Measurements from ENCODE around the gene AFTPH. TPM values are rescaled to one million over a fixed set of nuclear protein-coding genes. Genes with fewer than 3 reads are reported as not detected.

AFTPH gene
- total and polyA plus RNA-seq, 9 of the 15 experiments (the other 6 are each of a cell fraction or from before 2014, with no cell fraction given), result 8.0 to 26.2 (median 13.8) TPM

DNA sequence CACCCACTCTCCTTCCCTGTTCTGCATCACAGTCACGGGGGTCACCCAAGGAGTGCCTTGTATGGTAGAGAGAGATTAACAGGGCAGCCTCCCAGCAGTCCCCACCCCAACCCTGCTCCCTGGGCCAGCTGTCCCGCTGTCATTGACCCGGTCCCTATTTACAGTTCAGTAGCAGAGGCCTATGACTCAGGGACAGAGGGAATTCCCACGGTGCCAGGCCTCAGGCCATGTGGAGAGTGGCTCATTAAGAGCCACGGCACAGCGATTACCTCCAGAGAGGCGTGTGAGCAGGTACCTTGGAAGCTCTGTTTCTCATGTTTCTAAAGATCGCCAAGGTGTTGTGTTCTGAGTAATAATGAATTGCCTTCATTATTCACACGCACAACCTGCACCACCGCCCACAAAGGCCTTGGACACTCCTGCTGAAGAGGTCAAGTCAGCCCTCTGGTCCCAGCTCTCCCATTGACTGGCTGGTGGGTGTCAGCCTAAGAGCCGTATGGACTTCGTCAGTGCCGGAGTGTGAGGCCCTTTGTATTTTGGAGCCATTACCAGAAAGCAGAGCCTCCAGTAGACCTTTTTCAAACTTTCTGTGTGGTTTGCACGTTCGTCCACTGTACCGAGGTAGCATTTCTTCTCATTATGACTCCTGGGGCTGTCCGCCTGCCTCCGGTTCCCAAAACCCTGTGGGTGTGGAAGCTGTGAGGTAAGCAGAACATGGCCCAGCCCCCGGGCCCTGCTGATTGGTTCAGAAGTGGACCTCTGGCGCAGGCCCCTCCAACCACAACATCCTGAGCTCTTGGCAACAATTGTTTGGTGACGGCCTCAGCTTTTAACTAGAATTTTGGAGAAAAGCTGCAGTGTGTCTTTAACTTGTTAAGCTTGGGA lies 82.6 kb downstream of the AFTPH start (continued):
- TF ChIP-seq, protein P1, sequence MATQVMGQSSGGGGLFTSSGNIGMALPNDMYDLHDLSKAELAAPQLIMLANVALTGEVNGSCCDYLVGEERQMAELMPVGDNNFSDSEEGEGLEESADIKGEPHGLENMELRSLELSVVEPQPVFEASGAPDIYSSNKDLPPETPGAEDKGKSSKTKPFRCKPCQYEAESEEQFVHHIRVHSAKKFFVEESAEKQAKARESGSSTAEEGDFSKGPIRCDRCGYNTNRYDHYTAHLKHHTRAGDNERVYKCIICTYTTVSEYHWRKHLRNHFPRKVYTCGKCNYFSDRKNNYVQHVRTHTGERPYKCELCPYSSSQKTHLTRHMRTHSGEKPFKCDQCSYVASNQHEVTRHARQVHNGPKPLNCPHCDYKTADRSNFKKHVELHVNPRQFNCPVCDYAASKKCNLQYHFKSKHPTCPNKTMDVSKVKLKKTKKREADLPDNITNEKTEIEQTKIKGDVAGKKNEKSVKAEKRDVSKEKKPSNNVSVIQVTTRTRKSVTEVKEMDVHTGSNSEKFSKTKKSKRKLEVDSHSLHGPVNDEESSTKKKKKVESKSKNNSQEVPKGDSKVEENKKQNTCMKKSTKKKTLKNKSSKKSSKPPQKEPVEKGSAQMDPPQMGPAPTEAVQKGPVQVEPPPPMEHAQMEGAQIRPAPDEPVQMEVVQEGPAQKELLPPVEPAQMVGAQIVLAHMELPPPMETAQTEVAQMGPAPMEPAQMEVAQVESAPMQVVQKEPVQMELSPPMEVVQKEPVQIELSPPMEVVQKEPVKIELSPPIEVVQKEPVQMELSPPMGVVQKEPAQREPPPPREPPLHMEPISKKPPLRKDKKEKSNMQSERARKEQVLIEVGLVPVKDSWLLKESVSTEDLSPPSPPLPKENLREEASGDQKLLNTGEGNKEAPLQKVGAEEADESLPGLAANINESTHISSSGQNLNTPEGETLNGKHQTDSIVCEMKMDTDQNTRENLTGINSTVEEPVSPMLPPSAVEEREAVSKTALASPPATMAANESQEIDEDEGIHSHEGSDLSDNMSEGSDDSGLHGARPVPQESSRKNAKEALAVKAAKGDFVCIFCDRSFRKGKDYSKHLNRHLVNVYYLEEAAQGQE (IDR thresholded peaks at IDR 0.05; ENCODE audit: borderline replicate concordance), result peak; percentile 79
- TF ChIP-seq, protein P1 (CRISPR knock-in tag; IDR thresholded peaks at IDR 0.05; ENCODE audit: low read depth), result no peak
- TF ChIP-seq, protein P2, sequence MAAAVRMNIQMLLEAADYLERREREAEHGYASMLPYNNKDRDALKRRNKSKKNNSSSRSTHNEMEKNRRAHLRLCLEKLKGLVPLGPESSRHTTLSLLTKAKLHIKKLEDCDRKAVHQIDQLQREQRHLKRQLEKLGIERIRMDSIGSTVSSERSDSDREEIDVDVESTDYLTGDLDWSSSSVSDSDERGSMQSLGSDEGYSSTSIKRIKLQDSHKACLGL (CRISPR knock-in tag; IDR thresholded peaks at IDR 0.05; ENCODE audit: borderline replicate concordance, poor library complexity, severe bottlenecking), result no peak
- TF ChIP-seq, protein P3, sequence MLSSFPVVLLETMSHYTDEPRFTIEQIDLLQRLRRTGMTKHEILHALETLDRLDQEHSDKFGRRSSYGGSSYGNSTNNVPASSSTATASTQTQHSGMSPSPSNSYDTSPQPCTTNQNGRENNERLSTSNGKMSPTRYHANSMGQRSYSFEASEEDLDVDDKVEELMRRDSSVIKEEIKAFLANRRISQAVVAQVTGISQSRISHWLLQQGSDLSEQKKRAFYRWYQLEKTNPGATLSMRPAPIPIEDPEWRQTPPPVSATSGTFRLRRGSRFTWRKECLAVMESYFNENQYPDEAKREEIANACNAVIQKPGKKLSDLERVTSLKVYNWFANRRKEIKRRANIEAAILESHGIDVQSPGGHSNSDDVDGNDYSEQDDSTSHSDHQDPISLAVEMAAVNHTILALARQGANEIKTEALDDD (IDR thresholded peaks at IDR 0.05), result 0 out of 2 replicates have a peak, but pooled peaks have one; percentile 20
- no peak for TF ChIP-seq SRSF9 (IDR thresholded peaks at IDR 0.05; ENCODE audit: borderline replicate concordance, low read depth, low read length)
- TF ChIP-seq ADNP (tag; IDR thresholded peaks at IDR 0.05), result no peak
- no peak for TF ChIP-seq ZNF76 (CRISPR knock-in tag; IDR thresholded peaks at IDR 0.05; ENCODE audit: borderline replicate concordance)
- peak; percentile 49 for TF ChIP-seq NR2C1 (IDR thresholded peaks at IDR 0.05)
- no peak; the same call in 1 of the 2 replicates for TF ChIP-seq NR2C1 (tag; IDR thresholded peaks at IDR 0.05)
- no peak for TF ChIP-seq ZZZ3 (IDR thresholded peaks at IDR 0.05)
- no peak for TF ChIP-seq CBX3 (IDR thresholded peaks at IDR 0.05; ENCODE audit: borderline replicate concordance in 1 of 2, low read length in 2 of 2)
- peak; percentile 44; the same call in 1 of the 2 replicates for TF ChIP-seq SP1 (CRISPR knock-in tag; IDR thresholded peaks at IDR 0.05)
- peak; percentile 87 to 94 for TF ChIP-seq FOXK2 (conservative IDR thresholded peaks at IDR 0.05 in 1 of 2, IDR thresholded peaks at IDR 0.05 in 1 of 2; ENCODE audit: low read depth in 2 of 2)
- no peak for TF ChIP-seq ARHGAP35 (IDR thresholded peaks at IDR 0.05; ENCODE audit: partially characterized antibody)
- no peak for TF ChIP-seq RB1 (IDR thresholded peaks at IDR 0.05; ENCODE audit: low read depth)
- TF ChIP-seq ASH1L (IDR thresholded peaks at IDR 0.05; ENCODE audit: borderline replicate concordance, low read depth, partially characterized antibody), result no peak
- no peak; the same call in 1 of the 2 replicates for TF ChIP-seq RFX7 (CRISPR knock-in tag; IDR thresholded peaks at IDR 0.05)
- TF ChIP-seq HDAC1 (IDR thresholded peaks at IDR 0.05), result peak in 1 of 2 experiments; percentile 71; a peak in 2 of 4 replicates
- TF ChIP-seq PHB (CRISPR knock-in tag; IDR thresholded peaks at IDR 0.05), result no peak

Measured in K562 (cell line).